Gastroesophageal sphincter (tissue), 3 donors: ENCODE measurements around the gene ZBTB11.

Experiments
- POLR2A ChIP-seq, 2 donors: fragments of 450-650 bp; IDR thresholded peaks; one replicate each; pipeline ENCODE4 v1.6.1; 2017; ENCODE audit warnings: antibody characterized with exemption in 2 of 2, mild to moderate bottlenecking in 2 of 2, moderate library complexity in 1 of 2
- POLR2AphosphoS5 ChIP-seq: sonication (generic); formaldehyde crosslinking; IDR thresholded peaks from one replicate; pipeline ENCODE4 v1.6.1; 2017; ENCODE audit warnings: antibody characterized with exemption
- TF ChIP-seq, protein P1 (sequence below), 4 experiments: fragments of 200-600 bp in 2 of 4; fragments of 450-650 bp in 2 of 4; sonication (generic) in 1 of 4; IDR thresholded peaks; one replicate each; pipeline ENCODE4 v1.5.1; 2017 to 2019; ENCODE audit warnings: antibody characterized with exemption in 4 of 4, mild to moderate bottlenecking in 2 of 4, moderate library complexity in 2 of 4

GRCh38 chr3:101637451-101637850 lies 39.5 kb downstream of the ZBTB11 start:
- TF ChIP-seq POLR2A (IDR thresholded peaks at IDR 0.05): no peak
- TF ChIP-seq, protein P1, sequence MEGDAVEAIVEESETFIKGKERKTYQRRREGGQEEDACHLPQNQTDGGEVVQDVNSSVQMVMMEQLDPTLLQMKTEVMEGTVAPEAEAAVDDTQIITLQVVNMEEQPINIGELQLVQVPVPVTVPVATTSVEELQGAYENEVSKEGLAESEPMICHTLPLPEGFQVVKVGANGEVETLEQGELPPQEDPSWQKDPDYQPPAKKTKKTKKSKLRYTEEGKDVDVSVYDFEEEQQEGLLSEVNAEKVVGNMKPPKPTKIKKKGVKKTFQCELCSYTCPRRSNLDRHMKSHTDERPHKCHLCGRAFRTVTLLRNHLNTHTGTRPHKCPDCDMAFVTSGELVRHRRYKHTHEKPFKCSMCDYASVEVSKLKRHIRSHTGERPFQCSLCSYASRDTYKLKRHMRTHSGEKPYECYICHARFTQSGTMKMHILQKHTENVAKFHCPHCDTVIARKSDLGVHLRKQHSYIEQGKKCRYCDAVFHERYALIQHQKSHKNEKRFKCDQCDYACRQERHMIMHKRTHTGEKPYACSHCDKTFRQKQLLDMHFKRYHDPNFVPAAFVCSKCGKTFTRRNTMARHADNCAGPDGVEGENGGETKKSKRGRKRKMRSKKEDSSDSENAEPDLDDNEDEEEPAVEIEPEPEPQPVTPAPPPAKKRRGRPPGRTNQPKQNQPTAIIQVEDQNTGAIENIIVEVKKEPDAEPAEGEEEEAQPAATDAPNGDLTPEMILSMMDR (IDR thresholded peaks at IDR 0.05): no peak
- TF ChIP-seq POLR2AphosphoS5: no peak
